IMR-90 (cell line): ENCODE data around the gene ZNF410. TPM values are rescaled to one million over a fixed set of nuclear protein-coding genes. Genes with fewer than 3 reads are reported as not detected.

ENCODE experiments used
- ATAC-seq: fragments of 200-7000 bp; cut with Tn5 transposase; 2 replicates; pipeline ENCODE4 v1.9.1; 2020; ENCODE audit warnings: low read depth, mild to moderate bottlenecking, moderate library complexity
- BruUV-seq: library from RNA; stranded (reverse); fragments of 400-500 nt; replicated peaks from 2 replicates; lab custom pipeline; 2021; lab: Mats Ljungman, UMichigan
- CTCF ChIA-PET: fragments of 300-600 bp; formaldehyde crosslinking; extraction: SDS; loops from one replicate; lab custom pipeline; 2021; ENCODE audit warnings: antibody characterized with exemption; lab: Yijun Ruan, JAX
- POLR2A ChIA-PET: fragments of 300-600 bp; sonication (Branson Sonifier 250); formaldehyde crosslinking; loops from one replicate; lab custom pipeline; 2022; ENCODE audit warnings: antibody characterized with exemption; ENCODE audit not compliant: unreplicated experiment; lab: Charles Lee
- DNase-seq: peaks from one replicate; pipeline ENCODE4 v3.0.0; 2013
- H2AFZ ChIP-seq: replicated peaks from 2 replicates; pipeline ENCODE3; 2013; ENCODE audit warnings: low read length, mild to moderate bottlenecking; ENCODE audit not compliant: poor library complexity
- H2AK5ac ChIP-seq: 2 replicates; pipeline ENCODE4 v1.6.1; 2013; ENCODE audit warnings: low read depth, low read length, inconsistent platforms
- H2AK9ac ChIP-seq: replicated peaks from 2 replicates; pipeline ENCODE3; 2013; ENCODE audit warnings: mild to moderate bottlenecking, low read depth, low read length, moderate library complexity; ENCODE audit not compliant: poor library complexity
- H2BK120ac ChIP-seq: 2 replicates; pipeline ENCODE4 v1.6.1; 2013; ENCODE audit warnings: low read depth, low read length, inconsistent platforms
- H2BK15ac ChIP-seq: 3 replicates; pipeline ENCODE4 v1.6.1; 2013; ENCODE audit warnings: low read depth, low read length, inconsistent platforms
- H2BK20ac ChIP-seq: 2 replicates; pipeline ENCODE4 v1.6.1; 2013; ENCODE audit warnings: low read depth, mild to moderate bottlenecking, inconsistent platforms, low read length, moderate library complexity
- H2BK5ac ChIP-seq: 2 replicates; pipeline ENCODE4 v1.6.1; 2013; ENCODE audit warnings: mild to moderate bottlenecking, low read depth, low read length, inconsistent platforms; ENCODE audit not compliant: poor library complexity, severe bottlenecking
- H3K14ac ChIP-seq: replicated peaks from 2 replicates; pipeline ENCODE4 v1.6.1; 2013; ENCODE audit warnings: low read depth, low read length, inconsistent platforms
- H3K18ac ChIP-seq: 2 replicates; pipeline ENCODE4 v1.6.1; 2013; ENCODE audit warnings: low read depth, low read length, control low read depth
- H3K23ac ChIP-seq: 2 replicates; pipeline ENCODE4 v1.6.1; 2013; ENCODE audit warnings: low read depth, low read length, inconsistent platforms
- H3K27ac ChIP-seq: 2 replicates; pipeline ENCODE4 v1.5.1; 2013; ENCODE audit warnings: mild to moderate bottlenecking, control low read depth, low read length; ENCODE audit not compliant: insufficient read depth
- H3K27me3 ChIP-seq: 2 replicates; pipeline ENCODE4 v1.6.1; 2013; ENCODE audit warnings: low read length; ENCODE audit not compliant: control insufficient read depth, insufficient read depth
- H3K36me3 ChIP-seq: 2 replicates; pipeline ENCODE4 v1.6.1; 2013; ENCODE audit warnings: low read length, mixed read lengths; ENCODE audit not compliant: control insufficient read depth, insufficient read depth
- H3K4ac ChIP-seq: 2 replicates; pipeline ENCODE4 v1.6.1; 2013; ENCODE audit warnings: low read depth, low read length, inconsistent platforms
- H3K4me1 ChIP-seq: 2 replicates; pipeline ENCODE4 v1.6.1; 2013; ENCODE audit warnings: low read length, mixed read lengths; ENCODE audit not compliant: control insufficient read depth, insufficient read depth
- H3K4me2 ChIP-seq: 2 replicates; pipeline ENCODE4 v1.6.1; 2013; ENCODE audit warnings: low read depth, mild to moderate bottlenecking, control low read depth, low read length, moderate library complexity
- H3K4me3 ChIP-seq: 2 replicates; pipeline ENCODE4 v1.5.1; 2013; ENCODE audit warnings: low read depth, mild to moderate bottlenecking, control low read depth, low read length, moderate library complexity; ENCODE audit not compliant: insufficient read depth
- H3K56ac ChIP-seq: 2 replicates; pipeline ENCODE4 v1.6.1; 2013; ENCODE audit warnings: low read length, inconsistent platforms; ENCODE audit not compliant: insufficient read depth; ENCODE audit errors: extremely low read depth
- H3K79me1 ChIP-seq, 2 experiments: 2 replicates each; pipeline ENCODE4 v1.6.1; 2013; ENCODE audit warnings: low read length in 2 of 2, inconsistent platforms in 1 of 2, low read depth in 1 of 2
- H3K9ac ChIP-seq: 2 replicates; pipeline ENCODE4 v1.6.1; 2013; ENCODE audit warnings: low read depth, low read length, control low read depth
- H3K9me1 ChIP-seq: 2 replicates; pipeline ENCODE4 v1.6.1; 2013; ENCODE audit warnings: low read length, inconsistent platforms; ENCODE audit not compliant: insufficient read depth
- H3K9me3 ChIP-seq: 2 replicates; pipeline ENCODE4 v1.6.1; 2013; ENCODE audit warnings: low read length; ENCODE audit not compliant: control insufficient read depth, insufficient read depth
- H4K20me1 ChIP-seq: 2 replicates; pipeline ENCODE4 v1.6.1; 2013; ENCODE audit warnings: low read length, inconsistent platforms; ENCODE audit not compliant: insufficient read depth
- H4K5ac ChIP-seq: 2 replicates; pipeline ENCODE4 v1.6.1; 2013; ENCODE audit warnings: mild to moderate bottlenecking, low read depth, low read length, control low read depth
- H4K8ac ChIP-seq, 2 experiments: 2 replicates each; pipeline ENCODE4 v1.6.1; 2013; ENCODE audit warnings: low read depth in 2 of 2, low read length in 2 of 2, control low read depth in 1 of 2, inconsistent platforms in 1 of 2
- H4K91ac ChIP-seq: 2 replicates; pipeline ENCODE4 v1.6.1; 2013; ENCODE audit warnings: low read depth, low read length, inconsistent platforms; ENCODE audit not compliant: insufficient read depth
- BHLHE40 ChIP-seq: fragments of 150-350 bp; IDR thresholded peaks from 2 replicates; pipeline ENCODE4 v1.6.1; 2016; ENCODE audit warnings: mild to moderate bottlenecking, low read depth, low read length
- CEBPB ChIP-seq: IDR thresholded peaks from 2 replicates; pipeline ENCODE4 v1.6.1; 2012; ENCODE audit warnings: low read depth, low read length, improper control_type of control experiment
- CHD1 ChIP-seq: IDR thresholded peaks from 2 replicates; pipeline ENCODE4 v1.6.1; 2012; ENCODE audit warnings: low read depth, low read length, improper control_type of control experiment
- CTCF ChIP-seq: conservative IDR thresholded peaks from 2 replicates; pipeline ENCODE4 v1.5.1; 2012; ENCODE audit warnings: mild to moderate bottlenecking, low read depth, low read length, improper control_type of control experiment
- FOS ChIP-seq: fragments of 150-350 bp; IDR thresholded peaks from 2 replicates; pipeline ENCODE4 v1.6.1; 2016; ENCODE audit warnings: low read depth, low read length
- MAFK ChIP-seq: IDR thresholded peaks from 2 replicates; pipeline ENCODE4 v1.6.1; 2012; ENCODE audit warnings: low read depth, low read length, improper control_type of control experiment
- MAZ ChIP-seq: IDR thresholded peaks from 2 replicates; pipeline ENCODE4 v1.6.1; 2012; ENCODE audit warnings: low read depth, mild to moderate bottlenecking, low read length, improper control_type of control experiment, moderate library complexity, borderline replicate concordance
- MXI1 ChIP-seq: IDR thresholded peaks from 2 replicates; pipeline ENCODE4 v1.6.1; 2012; ENCODE audit warnings: low read depth, mild to moderate bottlenecking, low read length, moderate library complexity, borderline replicate concordance
- NFE2L2 ChIP-seq: fragments of 150-350 bp; IDR thresholded peaks from 2 replicates; pipeline ENCODE4 v1.6.1; 2016; ENCODE audit warnings: low read depth, mild to moderate bottlenecking, low read length
- POLR2A ChIP-seq: IDR thresholded peaks from 2 replicates; pipeline ENCODE4 v1.6.1; 2012; ENCODE audit warnings: mild to moderate bottlenecking, low read depth, low read length
- RAD21 ChIP-seq: IDR thresholded peaks from 2 replicates; pipeline ENCODE4 v1.6.1; 2012; ENCODE audit warnings: low read length, improper control_type of control experiment
- RFX5 ChIP-seq: IDR thresholded peaks from 2 replicates; pipeline ENCODE4 v1.8.0; 2012; ENCODE audit warnings: low read depth, mild to moderate bottlenecking, low read length, moderate library complexity
- SMC3 ChIP-seq: fragments of 150-350 bp; IDR thresholded peaks from 2 replicates; pipeline ENCODE4 v1.6.1; 2016; ENCODE audit warnings: low read depth, mild to moderate bottlenecking, antibody characterized with exemption, low read length, moderate library complexity
- USF2 ChIP-seq: fragments of 150-350 bp; IDR thresholded peaks from 2 replicates; pipeline ENCODE4 v1.6.1; 2017; ENCODE audit warnings: mild to moderate bottlenecking, antibody characterized with exemption, low read length, low read depth
- WGBS, 2 experiments: methylation state at CpG; one replicate each; pipeline versions ENCODE4 v1.1.5 to v1.1.7; 2013; ENCODE audit warnings: missing lambda C conversion rate in 2 of 2; ENCODE audit not compliant: insufficient read length in 1 of 2; ENCODE audit errors: extremely low coverage in 2 of 2; 5-methylcytosine and 5-hydroxymethylcytosine counted together
- dilution Hi-C: fragments of 300-500 bp; cut with HindIII; formaldehyde crosslinking; loops from one replicate; pipeline ENCODE4 v1.14.3; 2018; ENCODE audit warnings: low sequenced_read_pairs; ENCODE audit not compliant: unreplicated experiment
- in situ Hi-C: fragments of 300-500 bp; cut with MboI; formaldehyde crosslinking; loops from 3 replicates; pipeline ENCODE4 v1.14.3; 2019; ENCODE audit warnings: low sequenced_read_pairs, inconsistent platforms, mixed read lengths
- intact Hi-C: fragments of 100-400 bp; cut with micrococcal nuclease; formaldehyde crosslinking; loops from 2 replicates; pipeline ENCODE4 v1.10.0; 2022
- polyA plus RNA-seq, 3 experiments: library from polyadenylated mRNA; depleted of rRNA; stranded (reverse); fragments of >200 nt; gene quantifications; 2 replicates each; pipeline ENCODE4 v1.2.3, GENCODE V29; 2012; ENCODE audit warnings: low replicate concordance in 1 of 3
- total RNA-seq: library from RNA; depleted of rRNA; stranded (reverse); fragments of >200 nt; gene quantifications from 2 replicates; pipeline ENCODE4 v1.2.3, GENCODE V29; 2012
- TF ChIP-seq, protein P1 (sequence below): fragments of 150-350 bp; IDR thresholded peaks from 2 replicates; pipeline ENCODE4 v1.6.1; 2016; ENCODE audit warnings: low read depth, mild to moderate bottlenecking, low read length, moderate library complexity, borderline replicate concordance

Gene ZNF410
- total and polyA plus RNA-seq, 2 of the 4 experiments (the other 2 are of a cell fraction), result 27.9 to 89.1 TPM

GRCh38 chr14:73965216-73965615 is 78.6 kb downstream of the ZNF410 start:
- H2BK20ac ChIP-seq, result no peak overlapping the region
- ChIA-PET CTCF (no interaction called here), POLR2A (no interaction called here)
- H4K8ac ChIP-seq, result no peak overlapping the region
- H3K9ac ChIP-seq, result no peak overlapping the region
- H3K79me1 ChIP-seq, result no peaks in the 10 kb centered on the region; a peak in 1 of 4 replicates
- BruUV-seq, result no TSS peak
- H3K27me3 ChIP-seq, result no peaks in the 10 kb centered on the region
- no peak overlapping the region for H3K56ac ChIP-seq
- dilution Hi-C loops (no loop called here), in situ Hi-C loops (no loop called here), intact Hi-C loops (no loop called here)
- H3K9me1 ChIP-seq, result peaks cover 4% of the 10 kb centered on the region; the same call in 1 of the 2 replicates
- no peak overlapping the region for H2BK5ac ChIP-seq
- no peak overlapping the region for H2BK120ac ChIP-seq
- no peaks in the 10 kb centered on the region for H3K9me3 ChIP-seq
- H3K4me2 ChIP-seq, result no peak overlapping the region
- H3K14ac ChIP-seq, result no peak overlapping the region
- no peak overlapping the region for H3K4ac ChIP-seq
- H3K23ac ChIP-seq, result no peak overlapping the region
- H3K4me3 ChIP-seq, result no peak overlapping the region
- ATAC-seq, result no peak
- no peak overlapping the region for H2AK5ac ChIP-seq
- DNase-seq, result no peak
- no peak overlapping the region for H3K18ac ChIP-seq
- H2AK9ac ChIP-seq, result no peak overlapping the region
- no peak overlapping the region for H3K27ac ChIP-seq
- TF ChIP-seq SMC3, result no peak
- TF ChIP-seq RFX5, result no peak
- TF ChIP-seq, protein P1, sequence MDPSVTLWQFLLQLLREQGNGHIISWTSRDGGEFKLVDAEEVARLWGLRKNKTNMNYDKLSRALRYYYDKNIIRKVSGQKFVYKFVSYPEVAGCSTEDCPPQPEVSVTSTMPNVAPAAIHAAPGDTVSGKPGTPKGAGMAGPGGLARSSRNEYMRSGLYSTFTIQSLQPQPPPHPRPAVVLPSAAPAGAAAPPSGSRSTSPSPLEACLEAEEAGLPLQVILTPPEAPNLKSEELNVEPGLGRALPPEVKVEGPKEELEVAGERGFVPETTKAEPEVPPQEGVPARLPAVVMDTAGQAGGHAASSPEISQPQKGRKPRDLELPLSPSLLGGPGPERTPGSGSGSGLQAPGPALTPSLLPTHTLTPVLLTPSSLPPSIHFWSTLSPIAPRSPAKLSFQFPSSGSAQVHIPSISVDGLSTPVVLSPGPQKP, result no peak
- no peak for TF ChIP-seq POLR2A
- TF ChIP-seq FOS, result no peak
- TF ChIP-seq CEBPB, result no peak
- TF ChIP-seq MAZ, result no peak
- TF ChIP-seq CHD1, result no peak
- no peak for TF ChIP-seq NFE2L2
- no peak for TF ChIP-seq RAD21
- TF ChIP-seq MXI1, result no peak
- no peak for TF ChIP-seq MAFK
- no peak for TF ChIP-seq BHLHE40
- TF ChIP-seq CTCF, result no peak
- TF ChIP-seq USF2, result no peak
- H3K4me1 ChIP-seq, result no peaks in the 10 kb centered on the region
- H4K5ac ChIP-seq, result no peak overlapping the region
- no peak overlapping the region for H2AFZ ChIP-seq
- 86% methylated on average over 1 of the region's 4 CpGs; no CpG with 5 or more reads in 1 of the 2 experiments for WGBS, 2 experiments
- H3K36me3 ChIP-seq, result peaks cover 32% of the 10 kb centered on the region
- no peaks in the 10 kb centered on the region for H4K20me1 ChIP-seq
- no peak overlapping the region for H4K91ac ChIP-seq
- no peak overlapping the region for H2BK15ac ChIP-seq
